GM18511 (cell line): ENCODE results near the gene POLE.

Experiments used
- ATAC-seq: cut with Tn5 transposase; IDR thresholded peaks from one replicate; pipeline ENCODE4 v1.9.1; 2021; ENCODE audit warnings: mild to moderate bottlenecking, moderate library complexity; ENCODE audit not compliant: unreplicated experiment

POLE gene, protein sequence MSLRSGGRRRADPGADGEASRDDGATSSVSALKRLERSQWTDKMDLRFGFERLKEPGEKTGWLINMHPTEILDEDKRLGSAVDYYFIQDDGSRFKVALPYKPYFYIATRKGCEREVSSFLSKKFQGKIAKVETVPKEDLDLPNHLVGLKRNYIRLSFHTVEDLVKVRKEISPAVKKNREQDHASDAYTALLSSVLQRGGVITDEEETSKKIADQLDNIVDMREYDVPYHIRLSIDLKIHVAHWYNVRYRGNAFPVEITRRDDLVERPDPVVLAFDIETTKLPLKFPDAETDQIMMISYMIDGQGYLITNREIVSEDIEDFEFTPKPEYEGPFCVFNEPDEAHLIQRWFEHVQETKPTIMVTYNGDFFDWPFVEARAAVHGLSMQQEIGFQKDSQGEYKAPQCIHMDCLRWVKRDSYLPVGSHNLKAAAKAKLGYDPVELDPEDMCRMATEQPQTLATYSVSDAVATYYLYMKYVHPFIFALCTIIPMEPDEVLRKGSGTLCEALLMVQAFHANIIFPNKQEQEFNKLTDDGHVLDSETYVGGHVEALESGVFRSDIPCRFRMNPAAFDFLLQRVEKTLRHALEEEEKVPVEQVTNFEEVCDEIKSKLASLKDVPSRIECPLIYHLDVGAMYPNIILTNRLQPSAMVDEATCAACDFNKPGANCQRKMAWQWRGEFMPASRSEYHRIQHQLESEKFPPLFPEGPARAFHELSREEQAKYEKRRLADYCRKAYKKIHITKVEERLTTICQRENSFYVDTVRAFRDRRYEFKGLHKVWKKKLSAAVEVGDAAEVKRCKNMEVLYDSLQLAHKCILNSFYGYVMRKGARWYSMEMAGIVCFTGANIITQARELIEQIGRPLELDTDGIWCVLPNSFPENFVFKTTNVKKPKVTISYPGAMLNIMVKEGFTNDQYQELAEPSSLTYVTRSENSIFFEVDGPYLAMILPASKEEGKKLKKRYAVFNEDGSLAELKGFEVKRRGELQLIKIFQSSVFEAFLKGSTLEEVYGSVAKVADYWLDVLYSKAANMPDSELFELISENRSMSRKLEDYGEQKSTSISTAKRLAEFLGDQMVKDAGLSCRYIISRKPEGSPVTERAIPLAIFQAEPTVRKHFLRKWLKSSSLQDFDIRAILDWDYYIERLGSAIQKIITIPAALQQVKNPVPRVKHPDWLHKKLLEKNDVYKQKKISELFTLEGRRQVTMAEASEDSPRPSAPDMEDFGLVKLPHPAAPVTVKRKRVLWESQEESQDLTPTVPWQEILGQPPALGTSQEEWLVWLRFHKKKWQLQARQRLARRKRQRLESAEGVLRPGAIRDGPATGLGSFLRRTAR (N-terminal part only)

DNA sequence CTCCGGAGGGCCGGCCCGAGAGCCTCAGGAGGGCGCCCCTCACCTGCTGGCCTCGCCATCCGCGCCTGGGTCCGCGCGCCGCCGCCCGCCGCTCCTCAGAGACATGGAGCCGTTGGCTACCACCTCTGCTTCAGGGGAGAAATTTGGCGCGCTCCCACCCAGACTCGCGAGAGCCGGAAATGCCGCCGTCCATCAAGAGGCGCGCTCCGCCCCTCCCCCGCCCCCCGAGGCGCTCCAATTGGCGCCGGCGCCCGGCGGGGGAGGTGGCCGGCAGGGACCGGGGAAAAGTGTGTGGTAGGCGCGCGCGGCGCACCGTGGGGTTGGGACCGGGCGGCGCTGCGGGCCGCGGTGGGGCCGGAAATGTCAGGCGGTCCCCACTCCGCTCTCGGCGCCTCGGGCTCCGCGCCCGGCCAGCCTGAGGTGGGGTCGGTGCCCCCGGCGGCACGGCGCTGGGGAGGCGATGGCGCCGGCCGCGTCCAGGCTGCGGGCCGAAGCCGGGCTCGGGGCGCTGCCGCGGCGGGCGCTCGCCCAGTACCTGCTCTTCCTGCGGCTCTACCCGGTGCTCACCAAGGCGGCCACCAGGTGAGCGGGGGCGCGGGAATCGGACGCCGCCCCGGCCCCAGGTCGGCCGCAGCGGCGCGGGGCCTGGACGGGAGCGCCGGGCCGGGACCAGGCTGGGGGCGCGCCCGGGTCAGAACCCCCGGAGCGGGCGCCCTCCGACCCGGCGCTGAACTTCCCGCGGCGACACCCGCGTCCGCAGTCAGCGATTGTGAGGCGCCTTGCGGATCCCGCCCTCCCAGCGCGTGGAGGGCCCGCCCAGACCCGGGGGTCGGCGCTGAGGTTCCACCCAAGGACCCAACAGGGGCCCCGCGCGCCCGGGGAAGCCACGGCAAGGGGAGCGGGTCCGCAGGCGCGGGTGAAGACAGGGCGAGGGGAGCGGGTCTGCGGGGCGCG is at the start of gene POLE, which contains the start of gene PXMP2:
POLE (minus strand) TSS at position 132 of the 954 bp plus-strand sequence; CDS start at position 105, 27 bp downstream.
PXMP2 (plus strand) TSS at position 377 of the 954 bp plus-strand sequence; CDS start at position 461, 84 bp downstream.
- peak; percentile 94 for ATAC-seq

DNA sequence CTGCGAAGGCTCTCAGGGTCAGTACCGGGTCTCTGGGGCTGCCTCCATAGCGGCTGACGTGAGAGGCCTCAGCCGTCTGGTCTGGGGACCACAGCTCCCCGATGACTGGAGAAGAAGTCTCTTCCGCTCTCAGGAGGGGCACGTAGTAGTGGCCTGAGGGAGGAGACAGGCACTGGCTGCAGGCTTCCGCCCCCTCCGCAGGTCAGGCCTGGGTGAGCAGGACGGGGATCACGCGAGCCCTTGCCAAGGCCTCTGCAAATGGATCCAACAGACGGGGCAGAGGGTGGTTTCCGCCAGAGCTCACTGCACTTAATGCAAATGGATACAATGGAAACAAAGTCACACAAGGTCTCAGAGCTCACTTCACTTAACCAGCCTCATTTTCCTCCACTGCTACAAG is 49.8 kb upstream of the POLE start:
- no peak for ATAC-seq

DNA sequence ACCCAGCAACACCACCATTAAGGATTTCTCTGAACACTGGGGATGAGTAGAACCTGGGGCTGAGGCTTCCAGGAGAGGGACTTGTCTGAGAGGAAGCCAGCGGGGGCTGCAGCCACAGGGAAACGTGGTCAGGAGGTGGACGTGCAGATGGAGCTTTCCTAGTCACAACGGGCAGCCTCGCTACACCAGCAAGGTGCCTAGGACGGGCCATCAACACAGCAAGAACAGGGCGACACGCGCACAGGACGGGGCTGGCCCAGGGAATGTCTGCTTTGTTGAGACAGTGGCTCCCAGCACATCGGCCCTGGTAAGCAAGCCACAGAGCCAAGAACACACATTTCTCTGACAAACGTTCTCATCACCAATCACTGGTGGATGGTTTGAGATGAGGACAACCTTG is 49.2 kb upstream of the POLE start:
- ATAC-seq, result no peak

DNA sequence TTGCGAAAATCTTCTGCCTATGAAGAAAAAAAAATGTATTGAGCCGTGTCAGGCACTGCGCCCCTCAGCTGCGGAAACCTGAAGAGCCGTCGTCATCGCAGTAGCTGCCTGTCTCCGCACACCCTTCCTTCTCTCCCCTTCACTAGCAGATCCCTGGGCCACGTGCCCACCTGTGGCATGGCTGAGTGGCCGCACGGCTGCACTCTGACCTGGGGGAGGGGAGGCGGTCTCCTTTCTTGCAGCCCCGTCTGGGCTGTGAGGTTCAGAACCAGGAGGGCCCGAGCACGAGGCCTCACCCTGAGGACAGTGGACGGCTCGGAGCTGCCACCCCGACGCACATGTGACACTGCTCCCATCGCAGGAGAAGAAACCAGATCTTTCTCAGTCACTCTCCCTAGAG is 48.4 kb upstream of the POLE start:
- no peak for ATAC-seq

DNA sequence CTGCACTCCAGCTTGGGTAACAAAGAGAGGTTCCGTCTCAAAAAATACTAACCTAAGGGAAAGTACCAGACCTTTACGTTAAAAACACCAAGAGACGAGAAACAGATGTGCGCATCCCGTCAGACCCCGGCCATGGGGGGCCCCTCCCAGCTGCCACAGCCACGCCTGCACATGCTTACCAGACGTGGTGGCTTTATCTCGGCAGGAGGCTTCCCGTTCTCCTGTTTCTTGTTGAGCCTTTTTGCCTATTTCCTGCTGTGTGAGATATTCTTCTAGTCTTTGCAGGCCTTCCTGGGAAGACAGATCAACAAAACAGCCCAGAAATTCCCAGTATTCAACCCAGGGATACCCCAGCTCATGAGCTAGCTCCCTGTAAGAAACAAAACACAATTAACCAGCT is 47.1 kb upstream of the POLE start:
- no peak for ATAC-seq

DNA sequence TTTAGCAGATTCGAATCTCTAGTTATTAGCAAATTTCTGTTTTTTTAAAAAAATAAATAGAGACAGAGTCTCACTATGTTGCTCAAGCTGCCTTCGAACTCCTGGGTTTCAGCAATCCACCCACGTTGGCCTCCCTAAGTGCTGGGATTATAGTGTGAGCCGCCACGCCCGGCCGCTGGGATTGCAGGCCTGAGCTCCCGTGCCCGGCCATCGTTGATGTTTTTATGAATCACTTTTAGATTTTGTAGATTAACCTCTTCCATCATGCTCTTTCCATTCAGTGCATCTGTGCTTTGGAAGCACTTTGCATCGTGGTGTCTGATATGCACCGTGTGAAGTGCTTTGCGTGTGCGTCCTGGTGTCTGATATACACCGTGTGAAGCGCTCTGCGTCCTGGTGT is 44.4 kb upstream of the POLE start:
- ATAC-seq, result no peak

DNA sequence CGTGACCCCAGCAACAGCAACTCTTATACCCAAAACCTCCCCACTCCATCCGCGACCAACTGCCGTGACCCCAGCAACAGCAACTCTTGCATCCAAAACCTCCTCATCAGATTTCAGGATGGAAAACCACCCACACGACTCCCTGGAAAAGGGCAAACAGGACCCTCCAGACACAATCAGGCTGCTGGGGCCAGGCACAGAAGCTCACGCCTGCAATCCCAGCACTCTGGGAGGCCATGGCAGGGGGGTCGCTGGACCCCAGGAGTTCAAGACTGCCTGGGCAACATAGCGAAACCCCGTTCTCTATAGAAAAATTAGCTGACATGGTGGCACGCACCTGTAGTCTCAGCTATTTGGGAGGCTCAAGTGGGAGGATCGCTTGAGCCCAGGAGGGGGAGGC is 43.2 kb upstream of the POLE start:
- no peak for ATAC-seq

DNA sequence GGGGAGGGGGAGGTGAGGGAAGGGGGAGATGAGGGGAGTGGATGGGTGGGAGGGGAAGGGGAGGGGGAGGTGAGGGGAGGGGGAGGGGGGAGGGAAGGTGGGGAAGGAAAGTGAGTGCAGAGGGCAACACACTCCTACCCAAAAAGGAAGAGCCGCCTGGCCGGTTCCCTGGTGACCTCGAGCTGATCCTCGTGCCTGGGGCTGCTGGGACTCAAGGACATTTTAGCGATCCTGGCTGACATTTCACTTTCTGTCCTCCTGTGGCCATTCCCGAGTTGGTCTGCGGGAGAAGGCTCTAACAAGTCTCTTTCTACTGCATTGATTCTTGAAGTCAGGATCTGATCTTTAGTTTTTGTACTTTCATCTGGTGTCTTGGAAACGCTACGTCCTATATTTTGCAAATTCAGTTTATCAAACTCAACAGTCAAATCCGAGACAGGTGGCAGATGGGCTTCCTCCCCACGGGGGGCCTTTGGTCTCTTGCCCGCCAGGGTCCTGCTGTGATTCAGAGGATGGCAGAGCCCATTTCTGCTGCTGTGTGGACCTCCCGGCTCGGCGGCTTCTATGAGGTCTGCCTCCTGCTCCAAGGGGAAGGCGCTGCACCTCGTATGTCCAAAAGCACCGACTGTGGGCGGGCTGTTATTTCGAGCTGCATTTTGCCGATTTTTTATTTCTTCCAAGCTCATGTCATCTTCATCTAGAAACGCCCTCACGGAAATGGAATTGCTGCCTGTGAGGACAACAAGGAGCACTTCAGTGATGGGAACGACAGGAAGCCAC is 42.6 kb upstream of the POLE start:
- ATAC-seq, result no peak

DNA sequence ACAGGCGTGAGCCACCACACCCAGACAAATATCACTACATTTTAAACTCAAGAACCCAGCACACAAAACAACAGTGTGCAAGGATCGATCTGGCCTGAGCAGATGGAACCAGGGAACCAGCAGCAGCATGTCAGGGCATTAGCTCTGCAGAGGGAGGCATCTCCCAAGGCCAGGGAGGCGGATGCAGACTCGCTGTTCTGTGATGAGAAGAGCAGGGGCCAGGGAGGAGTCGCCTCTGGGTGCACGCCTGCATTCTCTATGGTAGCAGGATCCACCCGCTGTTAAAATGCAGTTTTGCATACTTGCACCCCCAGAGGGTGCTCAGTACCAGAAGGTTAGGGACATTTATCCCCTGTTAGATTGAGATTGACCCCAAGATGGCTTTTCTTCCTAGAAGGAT is 41.4 kb upstream of the POLE start:
- ATAC-seq, result no peak

DNA sequence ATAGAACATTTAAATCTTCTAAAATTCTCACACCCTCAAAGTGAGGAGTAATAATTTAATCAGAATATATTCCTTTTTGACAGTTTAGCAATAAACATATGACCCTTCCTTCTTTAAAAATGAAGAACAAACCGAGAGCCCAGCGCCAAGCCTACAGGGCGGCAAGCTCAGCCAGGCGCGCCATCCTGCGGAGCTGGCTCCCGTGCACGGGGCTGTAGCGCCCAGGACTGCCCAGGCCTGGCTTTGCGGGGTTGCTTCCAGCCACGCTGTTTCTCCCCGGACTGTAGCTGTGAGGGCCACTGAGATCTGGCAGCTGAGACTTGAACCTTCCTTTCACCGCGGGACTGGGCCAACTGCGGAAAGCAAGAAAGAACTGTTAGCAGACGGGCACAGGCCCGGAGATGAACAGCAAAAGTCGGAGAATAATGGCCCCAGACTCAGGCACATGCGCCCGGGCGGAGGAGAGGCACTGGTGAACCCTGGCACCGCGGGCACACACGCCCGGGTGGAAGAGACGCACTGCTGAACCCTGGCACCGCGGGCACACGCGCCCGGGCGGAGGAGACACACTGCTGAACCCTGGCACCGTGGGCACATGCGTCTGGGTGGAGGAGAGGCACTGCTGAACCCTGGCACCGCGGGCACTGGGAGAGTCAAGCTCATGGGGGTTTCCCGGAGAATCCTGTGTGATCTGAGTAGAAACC is 40.1 kb upstream of the POLE start:
- ATAC-seq, result no peak

DNA sequence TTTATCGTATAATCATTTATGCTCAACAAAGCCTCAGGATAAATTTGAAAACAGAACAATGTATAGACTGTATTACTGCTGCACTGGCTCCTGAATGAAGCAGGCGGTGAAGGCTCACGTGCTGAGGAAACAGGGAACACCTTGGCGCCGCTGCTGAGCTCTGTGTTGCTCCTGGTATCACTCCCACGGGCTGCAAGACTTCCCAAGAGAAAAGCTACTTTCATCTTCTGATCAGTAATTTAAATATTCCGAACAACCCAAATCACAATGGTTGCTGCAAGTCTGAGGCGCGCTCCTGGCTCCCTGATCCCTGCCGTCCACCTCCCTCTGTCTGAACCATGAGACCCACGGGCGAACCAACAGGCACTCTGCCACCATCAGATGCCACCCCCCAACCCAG is 39.2 kb upstream of the POLE start:
- no peak for ATAC-seq

DNA sequence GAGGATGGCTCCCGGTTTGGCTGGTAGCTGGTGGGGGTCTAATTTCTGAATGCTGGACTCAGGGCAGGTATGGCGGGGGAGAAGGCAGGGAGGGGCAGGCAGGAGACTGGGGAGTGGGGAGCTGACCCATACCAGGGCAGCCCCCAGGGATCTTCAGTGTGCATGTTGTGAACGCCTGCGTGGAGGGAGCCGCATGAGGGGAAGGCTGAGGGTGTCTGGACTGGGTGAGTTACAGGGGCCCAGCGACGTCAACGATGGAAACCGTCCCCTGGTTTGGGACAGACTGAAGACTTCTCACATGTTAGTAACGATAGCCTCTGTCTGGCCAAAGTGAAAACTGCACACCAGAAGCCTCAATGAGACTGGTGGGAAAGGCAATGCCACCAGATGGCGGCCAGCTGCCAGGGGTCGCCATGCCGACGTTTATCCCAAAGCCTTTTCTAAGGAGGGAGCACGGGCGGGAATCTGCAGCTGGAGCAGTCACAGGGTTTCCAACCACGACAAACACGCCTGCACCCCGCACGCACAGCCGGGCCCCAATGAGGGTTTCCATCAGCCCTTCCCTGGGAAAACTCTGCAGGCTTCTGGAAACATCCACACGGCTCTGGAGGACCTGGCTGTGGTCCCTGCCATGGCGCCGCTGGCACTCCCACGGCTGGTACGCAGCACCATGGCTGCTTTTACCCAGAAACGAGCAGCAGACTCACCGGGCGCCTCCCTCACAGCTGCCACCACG is 37.5 kb upstream of the POLE start:
- ATAC-seq, result no peak

DNA sequence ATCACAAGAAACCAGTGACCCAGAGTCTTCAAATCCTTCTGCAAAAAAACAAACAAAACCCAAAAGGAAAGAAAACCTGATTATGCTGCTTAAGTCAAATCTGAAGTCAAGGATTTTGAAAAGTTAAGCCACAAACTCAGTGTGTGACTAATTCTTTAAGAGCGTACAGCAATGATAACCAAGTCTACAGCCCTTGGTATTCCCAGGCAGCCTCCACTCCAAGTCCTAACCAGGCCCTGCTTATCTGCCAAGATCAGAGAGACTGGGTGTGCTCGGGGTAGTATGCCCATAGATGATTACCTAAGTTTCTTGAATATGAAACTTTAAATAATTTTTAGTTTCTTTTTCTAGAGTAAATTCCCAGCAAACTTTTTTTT is 36.6 kb upstream of the POLE start:
- no peak for ATAC-seq

DNA sequence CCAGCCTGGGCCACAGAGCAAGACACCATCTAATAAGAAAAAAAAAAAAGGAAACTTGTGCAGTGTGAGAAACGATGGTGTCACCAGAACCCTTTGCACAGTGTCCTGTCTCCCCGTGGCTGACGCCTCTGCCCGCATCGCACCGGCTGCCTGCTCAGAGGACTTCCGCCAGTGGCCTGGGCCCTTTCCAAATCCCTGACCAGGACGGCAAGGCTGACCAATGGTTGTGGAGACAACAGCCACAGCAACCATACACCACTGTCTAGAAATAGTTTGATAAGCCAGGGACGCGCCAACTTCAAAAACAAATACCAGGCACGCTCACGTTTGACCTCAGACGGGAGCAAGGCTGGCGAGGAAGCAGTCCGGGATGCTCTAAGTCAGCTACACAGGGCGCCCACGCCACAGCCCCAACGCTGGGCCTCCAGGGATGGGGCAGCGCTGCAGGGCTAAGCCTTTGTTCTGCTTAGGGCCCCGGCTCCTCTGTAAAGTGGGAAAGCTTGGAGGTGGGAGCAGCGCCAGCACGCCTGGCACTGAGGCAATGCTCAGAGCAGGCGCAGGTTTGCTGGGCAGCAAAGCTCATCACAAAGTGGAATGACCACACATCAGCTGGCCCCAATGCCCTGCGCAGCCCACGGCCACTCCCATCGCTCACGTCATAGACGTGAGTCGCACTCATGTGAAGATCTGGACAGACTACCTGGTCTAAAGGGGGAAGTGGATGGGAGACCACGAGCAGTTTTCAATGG is 36.0 kb upstream of the POLE start:
- ATAC-seq, result no peak

DNA sequence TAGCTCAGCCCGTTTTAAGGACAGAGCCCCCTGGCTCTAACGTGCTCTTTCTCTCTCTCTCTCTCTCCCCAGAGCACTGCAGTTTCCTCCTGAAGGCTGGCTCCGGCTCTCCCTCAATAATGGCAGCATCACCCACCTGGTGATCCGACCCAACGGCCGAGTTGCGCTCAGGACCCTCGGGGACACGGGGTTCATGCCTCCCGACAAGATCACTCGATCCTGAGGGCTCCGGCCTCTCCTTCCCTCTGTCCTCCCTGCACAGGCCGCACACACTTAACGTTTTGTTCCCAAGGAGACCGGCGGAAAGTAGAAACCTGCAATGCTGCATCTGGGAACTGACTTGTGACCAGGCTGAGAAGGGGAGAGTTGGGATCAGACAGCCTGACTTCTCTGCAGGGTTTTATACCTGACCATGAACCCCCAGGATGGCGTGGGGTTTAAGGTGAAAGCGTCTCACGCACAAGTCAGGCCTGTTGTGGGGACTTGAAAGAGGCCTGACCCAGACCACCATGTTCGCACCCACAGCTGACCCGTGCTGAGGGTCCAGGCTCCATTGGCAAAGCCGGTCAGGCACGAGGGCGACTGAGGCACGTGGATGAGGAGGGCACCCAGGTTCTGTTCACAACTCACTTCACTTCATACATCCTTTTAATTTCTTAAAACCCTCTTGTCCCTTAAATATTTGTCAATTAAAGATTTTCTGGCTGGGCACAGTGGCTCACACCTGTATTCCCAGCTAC is 33.6 kb upstream of the POLE start:
- no peak for ATAC-seq

DNA sequence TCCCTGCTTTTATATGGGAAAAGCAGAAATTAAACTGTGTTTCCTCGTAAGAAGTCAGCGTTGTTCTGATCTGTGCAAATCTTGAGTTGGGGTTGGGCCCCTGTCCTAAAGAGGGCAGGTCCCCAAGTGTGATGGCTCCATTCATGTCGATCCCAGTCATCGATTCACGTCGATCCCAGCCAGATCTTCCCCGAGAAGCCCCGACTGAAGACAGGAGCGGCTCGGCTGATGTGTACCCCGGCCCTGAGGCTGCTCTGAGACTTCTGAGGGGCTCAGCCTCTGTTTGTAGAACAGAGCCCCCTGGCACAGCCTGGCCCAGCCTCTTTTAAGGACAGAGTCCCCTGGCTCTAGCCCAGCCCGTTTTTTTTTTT is 32.8 kb upstream of the POLE start:
- ATAC-seq, result no peak
